Esophagus muscularis mucosa (tissue), 4 donors: ENCODE results near the gene C1QTNF1. TPM values are rescaled to one million over a fixed set of nuclear protein-coding genes. Genes with fewer than 3 reads are reported as not detected.

Experiments used
- DNase-seq: peaks from one replicate; pipeline ENCODE4 v3.0.0-alpha.2; 2017; ENCODE audit errors: extremely low spot score
- H3K27ac ChIP-seq, 4 donors: fragments of 200-600 bp; sonication (generic); replicated peaks in 1 of 4; 1 replicate in 3 of 4; 2 replicates in 1 of 4; pipeline ENCODE4 v1.5.1; 2016 to 2019; ENCODE audit warnings: mild to moderate bottlenecking in 1 of 4
- H3K27me3 ChIP-seq, 4 donors: fragments of 200-600 bp; sonication (generic); one replicate each; pipeline versions ENCODE4 v1.5.1 to v1.6.0; 2016 to 2019
- H3K36me3 ChIP-seq, 4 donors: fragments of 200-600 bp; sonication (generic); one replicate each; pipeline ENCODE4 v1.5.1; 2016 to 2019
- H3K4me1 ChIP-seq, 4 donors: fragments of 200-600 bp; sonication (generic); one replicate each; pipeline ENCODE4 v1.5.1; 2016 to 2019
- H3K4me3 ChIP-seq, 4 donors: fragments of 200-600 bp; sonication (generic); 1 replicate in 2 of 4; 2 replicates in 2 of 4; pipeline ENCODE4 v1.5.1; 2016 to 2019; ENCODE audit warnings: mild to moderate bottlenecking in 4 of 4, moderate library complexity in 1 of 4
- H3K9me3 ChIP-seq, 4 donors: fragments of 200-600 bp; sonication (generic); 1 replicate in 3 of 4; 2 replicates in 1 of 4; pipeline ENCODE4 v1.5.1; 2016 to 2019
- CTCF ChIP-seq, 3 experiments: fragments of 200-600 bp in 2 of 3; fragments of 450-650 bp in 1 of 3; sonication (generic) in 2 of 3; IDR thresholded peaks; one replicate each; pipeline ENCODE4 v1.5.1; 2017 to 2019; ENCODE audit warnings: antibody characterized with exemption in 3 of 3, mild to moderate bottlenecking in 2 of 3, moderate library complexity in 1 of 3
- EP300 ChIP-seq: sonication (generic); formaldehyde crosslinking; IDR thresholded peaks from one replicate; pipeline ENCODE4 v1.6.1; 2017; ENCODE audit warnings: antibody characterized with exemption
- POLR2A ChIP-seq: fragments of 450-650 bp; IDR thresholded peaks from one replicate; pipeline ENCODE4 v1.6.1; 2017; ENCODE audit warnings: antibody characterized with exemption, moderate library complexity, mild to moderate bottlenecking, low read depth
- POLR2AphosphoS5 ChIP-seq, 2 donors: sonication (generic); formaldehyde crosslinking; IDR thresholded peaks; one replicate each; pipeline ENCODE4 v1.6.1; 2017; ENCODE audit warnings: antibody characterized with exemption in 2 of 2
- WGBS: methylation state at CpG from one replicate; pipeline ENCODE4 v1.1.5; 2018; 5-methylcytosine and 5-hydroxymethylcytosine counted together
- intact Hi-C: fragments of 100-400 bp; cut with DNase I; formaldehyde crosslinking; loops from one replicate; pipeline ENCODE4 v1.15.1; 2023
- total RNA-seq, 4 donors: library from RNA; depleted of rRNA; stranded (reverse); fragments of >200 nt; gene quantifications; one replicate each; pipeline versions ENCODE4 v1.1.0 to v1.2.1, GENCODE V29; 2016

The C1QTNF1 gene
- total RNA-seq, 4 donors from 2014 or later, result 31.1 to 115 (median 70.4) TPM

GRCh38 chr17:79041723-79042420 is 17.9 kb downstream of the C1QTNF1 start:
- no peak for TF ChIP-seq POLR2A
- no peak for TF ChIP-seq POLR2AphosphoS5 (IDR thresholded peaks at IDR 0.05)
- TF ChIP-seq CTCF (IDR thresholded peaks at IDR 0.05), result no peak
- no peak for TF ChIP-seq EP300
- intact Hi-C loops, result no loop called here

GRCh38 chr17:79042421-79043190 is 18.6 kb downstream of the C1QTNF1 start:
- TF ChIP-seq EP300 (no peak), POLR2A (no peak), POLR2AphosphoS5 (IDR thresholded peaks at IDR 0.05) (peak in 1 of 2 donors; percentile 49), CTCF (IDR thresholded peaks at IDR 0.05) (peak; percentile 81 to 90 (median 87))
- no peak for DNase-seq
- Histone ChIP-seq H3K4me3 (no peak overlapping the region), H3K27ac (no peak overlapping the region), H3K27me3 (no peaks in the 10 kb centered on the region), H3K4me1 (peaks cover 17 to 45% (median 34%) of the 10 kb centered on the region in 4 donors), H3K36me3 (peaks cover 0 to 18% (median 10%) of the 10 kb centered on the region in 4 donors), H3K9me3 (no peaks in the 10 kb centered on the region)
- WGBS, result 61% methylated on average over 11 of the region's 13 CpGs
- intact Hi-C loops, result no loop called here

More at GRCh38 chr17:79041723-79042420, 17.9 kb downstream of the C1QTNF1 start:
- no peak for DNase-seq
- 93% methylated on average over 14 of the region's 29 CpGs for WGBS
- no peak overlapping the region for H3K4me3 ChIP-seq
- no peaks in the 10 kb centered on the region for H3K9me3 ChIP-seq
- peak overlapping the region in 1 of 4 donors; percentile 50 for H3K27ac ChIP-seq
- no peaks in the 10 kb centered on the region for H3K27me3 ChIP-seq
- H3K36me3 ChIP-seq, result peaks cover 0 to 11% (median 5%) of the 10 kb centered on the region in 4 donors
- H3K4me1 ChIP-seq, result peaks cover 9 to 40% (median 30%) of the 10 kb centered on the region in 4 donors

GRCh38 chr17:79043191-79043930 is 19.4 kb downstream of the C1QTNF1 start:
- H3K27me3 ChIP-seq, result no peaks in the 10 kb centered on the region
- 76% methylated on average over 10 of the region's 10 CpGs for WGBS
- H3K36me3 ChIP-seq, result peaks cover 0 to 26% (median 17%) of the 10 kb centered on the region in 4 donors
- H3K4me3 ChIP-seq, result no peak overlapping the region
- intact Hi-C loops, result no loop called here
- TF ChIP-seq POLR2A (no peak), EP300 (no peak), CTCF (IDR thresholded peaks at IDR 0.05) (no peak), POLR2AphosphoS5 (IDR thresholded peaks at IDR 0.05) (no peak)
- H3K4me1 ChIP-seq, result peaks cover 20 to 45% (median 32%) of the 10 kb centered on the region in 4 donors
- DNase-seq, result no peak
- no peaks in the 10 kb centered on the region for H3K9me3 ChIP-seq
- no peak overlapping the region for H3K27ac ChIP-seq

- intact Hi-C loops, result no loop called here
- DNase-seq, result no peak
Measured at GRCh38 chr17:79043931-79044320, 20.0 kb downstream of the C1QTNF1 start.

More at GRCh38 chr17:79043931-79044320, 20.0 kb downstream of the C1QTNF1 start:
- Histone ChIP-seq H3K27me3 (no peaks in the 10 kb centered on the region), H3K27ac (no peak overlapping the region), H3K4me3 (no peak overlapping the region), H3K4me1 (peaks cover 24 to 44% (median 30%) of the 10 kb centered on the region in 4 donors), H3K9me3 (no peaks in the 10 kb centered on the region), H3K36me3 (peaks cover 0 to 32% (median 23%) of the 10 kb centered on the region in 4 donors)
- 62% methylated on average over 8 of the region's 12 CpGs for WGBS
- TF ChIP-seq POLR2AphosphoS5 (IDR thresholded peaks at IDR 0.05) (no peak), EP300 (no peak), POLR2A (no peak), CTCF (IDR thresholded peaks at IDR 0.05) (no peak)
